Mesothelial cell of epicardium (in vitro differentiated cells): Measurements from ENCODE around the gene SNAPC4. TPM values are rescaled to one million over a fixed set of nuclear protein-coding genes. Genes with fewer than 3 reads are reported as not detected.

Experiments used
- DNase-seq, 2 experiments: peaks; one replicate each; pipeline ENCODE4 v3.0.0; 2021; ENCODE audit warnings: low spot score in 2 of 2; ENCODE audit not compliant: unreplicated experiment in 2 of 2
- H3K27ac Mint-ChIP-seq: 2 replicates; pipeline ENCODE4 v1.8.0; 2021; ENCODE audit warnings: mixed read lengths
- H3K27me3 Mint-ChIP-seq: 2 replicates; pipeline ENCODE4 v1.8.0; 2021; ENCODE audit warnings: low read depth, mixed read lengths
- H3K36me3 Mint-ChIP-seq: 2 replicates; pipeline ENCODE4 v1.8.0; 2021; ENCODE audit warnings: mixed read lengths
- H3K4me1 Mint-ChIP-seq: 2 replicates; pipeline ENCODE4 v1.8.0; 2021; ENCODE audit warnings: mixed read lengths
- H3K4me3 Mint-ChIP-seq: 2 replicates; pipeline ENCODE4 v1.8.0; 2021; ENCODE audit warnings: mild to moderate bottlenecking, moderate library complexity, mixed read lengths
- H3K9me3 Mint-ChIP-seq: 2 replicates; pipeline ENCODE4 v1.8.0; 2021; ENCODE audit warnings: mixed read lengths
- CTCF ChIP-seq: fragments of 200-600 bp; sonication (generic); IDR thresholded peaks from one replicate; pipeline ENCODE4 v1.5.0; 2021; ENCODE audit warnings: antibody characterized with exemption; ENCODE audit not compliant: unreplicated experiment
- total RNA-seq: library from RNA; stranded (reverse); gene quantifications from 3 replicates; pipeline ENCODE4 v1.2.1, GENCODE V29; 2021

Gene SNAPC4
- total RNA-seq, 1 donor from 2014 or later: 18.2 TPM

GRCh38 chr9:136424750-136425362, 24.9 kb upstream of the SNAPC4 start:
- no peak overlapping the region for H3K27ac Mint-ChIP-seq
- H3K36me3 Mint-ChIP-seq: peaks cover 17% of the 10 kb centered on the region
- no peak for DNase-seq
- H3K27me3 Mint-ChIP-seq: no peaks in the 10 kb centered on the region
- H3K9me3 Mint-ChIP-seq: no peaks in the 10 kb centered on the region
- TF ChIP-seq CTCF: no peak
- no peak overlapping the region for H3K4me3 Mint-ChIP-seq
- H3K4me1 Mint-ChIP-seq: no peaks in the 10 kb centered on the region

GRCh38 chr9:136423432-136424146, 23.6 kb upstream of the SNAPC4 start:
- Mint-ChIP-seq H3K4me3 (no peak overlapping the region), H3K4me1 (no peaks in the 10 kb centered on the region), H3K27me3 (no peaks in the 10 kb centered on the region), H3K36me3 (peaks cover 20% of the 10 kb centered on the region), H3K9me3 (no peaks in the 10 kb centered on the region), H3K27ac (no peak overlapping the region)
- TF ChIP-seq CTCF: no peak
- DNase-seq: no peak

- no peak for DNase-seq
- H3K36me3 Mint-ChIP-seq: peaks cover 22% of the 10 kb centered on the region
- no peak overlapping the region for H3K27ac Mint-ChIP-seq
- H3K4me1 Mint-ChIP-seq: no peaks in the 10 kb centered on the region
- no peaks in the 10 kb centered on the region for H3K9me3 Mint-ChIP-seq
- no peak overlapping the region for H3K4me3 Mint-ChIP-seq
- TF ChIP-seq CTCF: no peak
- H3K27me3 Mint-ChIP-seq: no peaks in the 10 kb centered on the region
Observed at GRCh38 chr9:136422876-136423275, 22.9 kb upstream of the SNAPC4 start.

GRCh38 chr9:136421791-136422190, 21.8 kb upstream of the SNAPC4 start:
- no peak for DNase-seq
- no peak for TF ChIP-seq CTCF
- Mint-ChIP-seq H3K4me1 (no peaks in the 10 kb centered on the region), H3K4me3 (no peak overlapping the region), H3K27me3 (no peaks in the 10 kb centered on the region), H3K9me3 (no peaks in the 10 kb centered on the region), H3K36me3 (peaks cover 23% of the 10 kb centered on the region), H3K27ac (no peak overlapping the region)

GRCh38 chr9:136419092-136419420, 19.1 kb upstream of the SNAPC4 start:
- no peaks in the 10 kb centered on the region for H3K27me3 Mint-ChIP-seq
- peaks cover 26% of the 10 kb centered on the region for H3K36me3 Mint-ChIP-seq
- no peak for DNase-seq

More at GRCh38 chr9:136419092-136419420, 19.1 kb upstream of the SNAPC4 start:
- Mint-ChIP-seq H3K9me3 (no peaks in the 10 kb centered on the region), H3K27ac (no peak overlapping the region), H3K4me1 (no peaks in the 10 kb centered on the region), H3K4me3 (no peak overlapping the region)
- TF ChIP-seq CTCF: no peak
